Naive B cell (primary cell): ENCODE data around the gene ZNF609. TPM values are rescaled to one million over a fixed set of nuclear protein-coding genes. Genes with fewer than 3 reads are reported as not detected.
A peak's percentile ranks its signal among the peaks of the same experiment; 100 is the strongest.
"Not testable (repeated sequence)": the region's sequence is repeated elsewhere in the genome, so short reads cannot be mapped to it uniquely, and the experiment has no call there.

Experiments used
- ATAC-seq, 2 donors: fragments of 150-1000 bp; cut with Tn5 transposase; 2 replicates each; pipeline ENCODE4 v1.10.0; 2021; ENCODE audit warnings: low read depth in 2 of 2, mild to moderate bottlenecking in 2 of 2, moderate library complexity in 2 of 2
- DNase-seq: peaks from one replicate; pipeline ENCODE4 v3.0.0; 2022
- H3K27ac Mint-ChIP-seq, 6 donors: one replicate each; pipeline ENCODE4 v1.8.0; 2020 to 2022; ENCODE audit warnings: mild to moderate bottlenecking in 6 of 6, mixed read lengths in 6 of 6, moderate library complexity in 5 of 6, inconsistent platforms in 2 of 6
- H3K27me3 Mint-ChIP-seq, 3 donors: one replicate each; pipeline ENCODE4 v1.8.0; 2021 to 2022; ENCODE audit warnings: mixed read lengths in 3 of 3, mild to moderate bottlenecking in 1 of 3
- H3K36me3 Mint-ChIP-seq, 2 donors: one replicate each; pipeline ENCODE4 v1.8.0; 2020 to 2022; ENCODE audit warnings: mixed read lengths in 2 of 2, inconsistent platforms in 1 of 2, mild to moderate bottlenecking in 1 of 2
- H3K4me1 Mint-ChIP-seq, 3 donors: one replicate each; pipeline ENCODE4 v1.8.0; 2020 to 2022; ENCODE audit warnings: mixed read lengths in 3 of 3, inconsistent platforms in 1 of 3, mild to moderate bottlenecking in 1 of 3, moderate library complexity in 1 of 3
- H3K4me3 Mint-ChIP-seq, 8 donors: one replicate each; pipeline ENCODE4 v1.8.0; 2020 to 2022; ENCODE audit warnings: mild to moderate bottlenecking in 8 of 8, mixed read lengths in 8 of 8, moderate library complexity in 8 of 8, inconsistent platforms in 2 of 8
- H3K9me3 Mint-ChIP-seq, 7 donors: one replicate each; pipeline ENCODE4 v1.8.0; 2020 to 2022; ENCODE audit warnings: mixed read lengths in 7 of 7, mild to moderate bottlenecking in 5 of 7, inconsistent platforms in 2 of 7, moderate library complexity in 1 of 7
- polyA plus RNA-seq, 6 donors: library from polyadenylated mRNA; unstranded; fragments of 300-500 nt; fragmentation: Illumina TruSeq; gene quantifications; one replicate each; pipeline ENCODE4 v1.2.3, GENCODE V29; 2021; ENCODE audit warnings: low read depth in 6 of 6

The ZNF609 gene
- polyA plus RNA-seq, 6 donors from 2014 or later = 0.83 to 4.4 (median 2.6) TPM

DNA sequence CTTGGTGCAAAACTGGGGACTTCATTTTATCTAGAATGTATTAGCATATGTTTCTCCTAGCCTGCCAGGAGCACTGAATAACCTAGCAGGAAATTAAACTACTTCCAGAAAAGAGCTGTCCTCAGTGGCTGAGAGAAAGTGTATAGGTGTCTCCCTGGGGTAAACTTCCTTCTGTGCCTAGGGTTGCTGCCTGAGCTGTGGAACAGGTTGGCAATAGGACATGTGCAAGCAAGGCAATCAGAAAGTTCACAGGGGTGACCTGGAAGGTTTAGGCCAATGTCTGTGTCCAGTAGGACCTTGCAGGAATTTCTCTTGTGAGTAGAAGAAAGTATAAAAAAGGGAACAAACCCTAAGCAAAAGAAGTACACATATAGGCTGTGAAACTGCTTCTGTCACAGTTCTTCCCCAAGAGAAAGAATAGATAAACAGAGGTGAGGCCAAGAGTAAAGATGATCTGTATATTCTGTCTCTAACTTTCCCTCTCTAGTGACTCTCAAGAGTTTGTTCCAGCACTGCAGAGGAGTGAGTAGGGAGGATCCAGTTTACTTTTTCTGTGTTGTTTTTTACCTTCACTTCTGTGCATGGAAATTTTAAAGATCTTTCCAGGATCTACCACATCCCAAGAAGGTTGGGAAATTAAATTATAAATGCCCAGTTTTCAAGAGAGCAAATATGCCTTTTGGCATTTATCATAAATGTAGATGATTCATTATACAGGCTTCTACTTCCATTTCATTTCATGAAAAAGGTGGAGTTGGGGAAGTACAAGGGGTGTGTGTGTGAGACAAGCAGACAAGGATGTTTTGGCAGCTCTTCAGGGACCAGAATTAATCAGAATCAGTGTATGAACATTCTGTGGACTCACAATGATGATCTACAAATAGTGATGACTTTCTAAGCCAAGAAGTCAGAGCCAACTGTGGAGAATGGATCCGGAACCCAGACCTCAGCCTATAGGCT is 159.8 kb downstream of the ZNF609 start:
- no peak for DNase-seq
- H3K36me3 Mint-ChIP-seq = peaks cover 0 to 4% of the 10 kb centered on the region in 2 donors
- H3K4me3 Mint-ChIP-seq = peak overlapping the region in 3 of 8 donors; percentile 13 to 34 (median 17)
- H3K9me3 Mint-ChIP-seq = no peaks in the 10 kb centered on the region
- H3K4me1 Mint-ChIP-seq = peaks cover 45 to 56% (median 53%) of the 10 kb centered on the region in 3 donors
- ATAC-seq = peak in 1 of 2 donors; percentile 18
- peak overlapping the region; percentile 25 to 73 (median 56) for H3K27ac Mint-ChIP-seq
- no peaks in the 10 kb centered on the region for H3K27me3 Mint-ChIP-seq

DNA sequence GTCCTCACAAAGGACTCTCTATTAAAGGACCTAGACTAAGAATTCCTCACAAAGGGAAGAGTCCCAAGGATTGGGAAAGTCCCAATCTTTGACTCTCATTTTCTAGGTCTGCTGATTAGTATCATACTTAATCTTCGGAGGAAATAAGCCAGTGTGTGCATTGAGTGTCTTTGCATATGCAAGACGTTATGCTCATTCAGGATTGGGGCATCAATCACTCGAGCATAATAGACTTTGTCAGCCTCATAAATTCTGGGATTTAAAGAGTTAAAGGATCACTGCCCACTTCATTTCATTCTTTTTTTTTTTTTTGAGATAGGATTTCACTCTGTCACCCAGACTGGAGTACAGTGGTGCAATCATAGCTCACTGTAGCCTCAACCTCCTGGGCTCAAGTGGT is 160.7 kb downstream of the ZNF609 start:
- Mint-ChIP-seq H3K27me3 (no peaks in the 10 kb centered on the region), H3K36me3 (no peaks in the 10 kb centered on the region), H3K9me3 (no peaks in the 10 kb centered on the region), H3K27ac (peak overlapping the region in 3 of 6 donors; percentile 9 to 53 (median 16)), H3K4me1 (peaks cover 45 to 57% (median 51%) of the 10 kb centered on the region in 3 donors), H3K4me3 (no peak overlapping the region)
- ATAC-seq = no peak
- DNase-seq = no peak

DNA sequence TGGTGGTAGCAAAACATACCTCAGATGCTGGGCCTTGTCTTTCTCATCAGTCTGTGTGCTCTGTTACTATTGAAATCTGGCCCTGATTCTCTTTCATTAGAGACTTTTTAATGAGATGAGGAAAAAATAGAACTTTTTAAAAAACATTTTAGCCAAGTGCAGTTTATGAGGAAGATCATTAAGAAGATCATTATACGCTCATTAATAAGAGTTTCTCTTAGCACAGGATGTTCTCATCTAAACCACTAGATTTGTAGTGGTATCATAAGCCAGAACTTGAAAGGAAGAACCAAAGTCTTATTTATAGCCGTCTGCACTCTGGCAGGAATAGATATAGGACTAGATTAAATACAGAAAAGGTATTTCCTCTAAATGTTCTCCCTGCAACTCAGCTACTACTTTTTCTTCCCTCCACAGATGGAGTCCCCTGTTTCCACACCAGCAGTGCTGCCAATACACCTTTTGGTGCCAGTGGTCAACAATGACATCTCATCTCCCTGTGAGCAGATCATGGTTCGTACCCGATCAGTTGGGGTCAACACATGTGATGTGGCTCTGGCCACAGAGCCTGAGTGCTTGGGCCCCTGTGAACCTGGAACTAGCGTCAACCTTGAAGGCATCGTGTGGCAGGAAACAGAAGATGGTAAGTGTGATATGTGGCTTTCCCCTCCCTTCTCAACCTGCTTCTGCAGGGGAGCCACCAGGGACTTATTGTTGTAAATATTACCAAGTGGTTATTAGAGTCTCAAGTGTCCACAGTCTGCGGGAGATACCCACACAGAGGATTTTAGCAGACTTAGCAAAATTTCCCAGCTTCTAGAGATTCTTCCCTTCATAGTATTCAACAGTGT is 162.3 kb downstream of the ZNF609 start:
- Mint-ChIP-seq H3K27ac (peak overlapping the region; percentile 73 to 89 (median 86)), H3K36me3 (peaks cover 0 to 4% of the 10 kb centered on the region in 2 donors), H3K4me3 (peak overlapping the region in 6 of 8 donors; percentile 12 to 78 (median 52)), H3K27me3 (no peaks in the 10 kb centered on the region), H3K4me1 (peaks cover 45 to 65% (median 51%) of the 10 kb centered on the region in 3 donors), H3K9me3 (no peaks in the 10 kb centered on the region)
- ATAC-seq (peak; percentile 85 to 87), DNase-seq (peak; percentile 24)

DNA sequence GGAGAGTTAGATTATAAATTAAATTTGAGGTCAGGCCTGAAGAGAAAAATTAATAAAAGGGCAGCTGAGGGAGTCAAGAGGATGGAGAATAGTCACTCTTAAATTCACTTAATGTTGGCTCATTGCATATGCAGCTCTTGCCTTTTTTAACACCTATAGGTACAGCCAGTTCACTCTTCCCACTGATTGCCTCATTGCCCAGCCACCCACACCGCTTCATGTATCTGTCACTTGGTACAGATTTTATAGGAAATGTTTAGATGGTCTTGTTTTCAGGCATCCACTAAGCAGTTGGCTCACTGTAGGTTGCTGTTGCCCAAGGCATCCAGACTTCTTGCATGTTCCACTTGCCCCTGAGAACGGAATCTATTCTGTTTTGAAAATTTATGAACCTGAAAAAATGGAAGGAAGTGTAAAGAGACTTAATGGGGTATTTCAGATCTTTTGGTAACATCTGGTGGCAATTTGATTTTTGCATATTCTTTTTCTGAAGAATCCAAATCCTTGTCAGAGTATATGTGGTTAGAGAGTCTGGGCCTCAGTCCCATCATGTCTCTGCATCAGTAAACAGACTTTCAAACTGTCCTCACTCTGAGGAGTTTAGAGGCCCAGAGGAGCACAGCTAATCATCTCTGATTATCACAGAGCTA is 163.1 kb downstream of the ZNF609 start:
- DNase-seq (no peak), ATAC-seq (peak; percentile 20 to 32)
- peak overlapping the region in 6 of 8 donors; percentile 12 to 75 (median 38) for H3K4me3 Mint-ChIP-seq
- peaks cover 43 to 64% (median 51%) of the 10 kb centered on the region in 3 donors for H3K4me1 Mint-ChIP-seq
- peak overlapping the region; percentile 28 to 89 (median 86) for H3K27ac Mint-ChIP-seq
- H3K27me3 Mint-ChIP-seq = no peaks in the 10 kb centered on the region
- H3K36me3 Mint-ChIP-seq = peaks cover 0 to 4% of the 10 kb centered on the region in 2 donors
- no peaks in the 10 kb centered on the region for H3K9me3 Mint-ChIP-seq

DNA sequence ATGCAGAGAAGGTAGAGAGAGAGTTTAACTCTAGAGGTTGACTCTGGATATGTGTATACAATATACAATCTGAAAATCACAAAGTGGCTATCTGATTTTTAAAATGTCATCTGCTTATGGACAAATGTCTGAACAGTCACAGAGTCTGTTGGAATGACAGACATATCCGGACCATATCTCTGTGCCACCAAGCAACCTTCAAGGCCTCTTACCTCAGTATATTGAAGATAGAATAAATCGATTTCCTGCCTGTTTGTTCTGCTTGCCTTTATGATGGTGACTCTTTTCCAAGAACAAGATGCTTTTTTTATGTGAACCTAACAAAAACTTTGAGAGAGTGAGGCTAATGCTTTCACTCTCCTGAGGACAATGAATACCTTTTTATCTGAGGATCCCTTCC is 163.9 kb downstream of the ZNF609 start:
- no peaks in the 10 kb centered on the region for H3K9me3 Mint-ChIP-seq
- no peaks in the 10 kb centered on the region for H3K27me3 Mint-ChIP-seq
- ATAC-seq (no peak), DNase-seq (no peak)
- H3K36me3 Mint-ChIP-seq = peaks cover 0 to 10% of the 10 kb centered on the region in 2 donors
- peak overlapping the region in 3 of 6 donors; percentile 18 to 73 (median 28) for H3K27ac Mint-ChIP-seq
- no peak overlapping the region for H3K4me3 Mint-ChIP-seq
- peaks cover 41 to 57% (median 49%) of the 10 kb centered on the region in 3 donors for H3K4me1 Mint-ChIP-seq

DNA sequence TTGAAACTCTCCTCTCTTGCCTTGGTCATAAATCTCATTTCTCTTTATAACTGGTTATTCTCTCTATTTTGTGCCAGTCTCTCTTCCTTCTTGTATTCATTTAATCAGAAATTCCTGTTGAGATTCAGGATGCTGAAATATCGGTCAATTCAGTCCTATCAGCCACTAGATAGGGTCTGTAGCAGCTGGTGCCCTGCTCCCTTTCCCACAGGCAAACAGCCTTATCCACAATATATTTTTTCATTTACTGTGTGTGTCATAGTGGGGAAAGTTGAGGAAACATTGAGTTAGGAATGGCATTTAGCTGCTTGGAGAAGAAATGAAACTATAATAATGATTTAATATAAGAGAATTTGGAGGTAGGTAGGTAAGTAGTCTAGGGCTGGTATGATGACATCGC is 168.7 kb downstream of the ZNF609 start:
- no peak overlapping the region for H3K4me3 Mint-ChIP-seq
- ATAC-seq (no peak), DNase-seq (no peak)
- H3K4me1 Mint-ChIP-seq = peaks cover 8 to 12% (median 12%) of the 10 kb centered on the region in 3 donors
- H3K27me3 Mint-ChIP-seq = no peaks in the 10 kb centered on the region
- H3K27ac Mint-ChIP-seq = peak overlapping the region in 2 of 6 donors; percentile 11 to 87
- no peaks in the 10 kb centered on the region for H3K9me3 Mint-ChIP-seq
- H3K36me3 Mint-ChIP-seq = peaks cover 0 to 10% of the 10 kb centered on the region in 2 donors

DNA sequence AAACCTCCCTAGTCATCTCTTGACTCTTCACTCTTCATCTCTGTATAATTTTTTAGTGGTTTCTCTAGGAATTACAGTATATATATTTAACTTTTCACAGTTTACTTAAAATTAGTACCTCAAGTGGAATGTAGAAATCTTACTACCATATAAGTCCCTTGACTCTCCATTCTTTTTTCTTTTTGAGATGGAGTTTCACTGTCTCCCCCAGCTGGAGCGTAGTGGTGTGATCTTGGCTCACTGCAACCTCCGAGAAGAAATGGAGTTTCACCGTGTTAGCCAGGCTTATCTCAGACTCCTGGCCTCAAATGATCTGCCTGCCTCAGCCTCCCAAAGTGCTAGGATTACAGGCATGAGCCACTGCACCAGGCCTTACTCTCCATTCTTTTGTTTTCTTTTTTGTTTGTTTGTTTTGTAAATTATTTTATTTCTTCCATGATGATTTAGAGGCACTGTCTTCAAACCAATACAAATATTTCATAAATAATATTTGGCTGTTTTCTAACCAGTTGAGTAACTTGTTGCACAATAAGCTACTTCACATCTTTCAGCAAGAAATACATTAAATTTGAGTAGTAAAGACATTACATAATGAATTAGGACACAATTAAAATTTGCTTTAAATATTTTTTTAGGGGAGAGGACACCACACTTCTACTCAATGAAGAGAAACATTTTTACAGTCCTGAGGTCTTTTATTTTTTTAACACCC is 170.2 kb downstream of the ZNF609 start:
- no peaks in the 10 kb centered on the region for H3K9me3 Mint-ChIP-seq
- H3K4me1 Mint-ChIP-seq = peaks cover 15 to 25% (median 15%) of the 10 kb centered on the region in 3 donors
- H3K27me3 Mint-ChIP-seq = no peaks in the 10 kb centered on the region
- H3K36me3 Mint-ChIP-seq = peaks cover 0 to 10% of the 10 kb centered on the region in 2 donors
- H3K4me3 Mint-ChIP-seq = no peak overlapping the region
- DNase-seq (no peak), ATAC-seq (no peak)
- no peak overlapping the region for H3K27ac Mint-ChIP-seq

DNA sequence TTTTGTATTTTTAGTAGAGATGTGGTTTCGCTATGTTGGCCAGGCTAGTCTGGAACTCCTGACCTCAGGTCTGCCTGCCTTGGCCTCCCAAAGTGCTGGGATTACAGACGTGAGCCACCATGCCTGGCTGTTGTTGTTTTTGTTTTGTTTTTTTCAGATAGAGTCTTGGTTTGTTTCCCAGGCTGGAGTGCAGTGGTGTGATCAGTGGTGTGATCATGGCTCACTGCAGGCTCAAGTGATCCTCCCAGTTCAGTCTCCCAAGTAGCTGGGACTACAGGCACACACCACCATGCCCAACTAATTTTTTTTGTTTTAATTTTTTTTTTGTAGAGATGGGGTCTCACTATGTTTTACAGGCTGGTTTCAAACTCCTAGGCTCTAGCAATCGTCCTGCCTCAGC is 172.3 kb downstream of the ZNF609 start:
- not testable (repeated sequence) for H3K27ac Mint-ChIP-seq, DNase-seq, H3K27me3 Mint-ChIP-seq, H3K4me3 Mint-ChIP-seq, ATAC-seq
- H3K4me1 Mint-ChIP-seq = peaks cover 15 to 24% (median 15%) of the 10 kb centered on the region in 3 donors
- H3K36me3 Mint-ChIP-seq = peaks cover 11 to 19% of the 10 kb centered on the region in 2 donors
- H3K9me3 Mint-ChIP-seq = peaks cover 4 to 12% (median 5%) of the 10 kb centered on the region in 7 donors

DNA sequence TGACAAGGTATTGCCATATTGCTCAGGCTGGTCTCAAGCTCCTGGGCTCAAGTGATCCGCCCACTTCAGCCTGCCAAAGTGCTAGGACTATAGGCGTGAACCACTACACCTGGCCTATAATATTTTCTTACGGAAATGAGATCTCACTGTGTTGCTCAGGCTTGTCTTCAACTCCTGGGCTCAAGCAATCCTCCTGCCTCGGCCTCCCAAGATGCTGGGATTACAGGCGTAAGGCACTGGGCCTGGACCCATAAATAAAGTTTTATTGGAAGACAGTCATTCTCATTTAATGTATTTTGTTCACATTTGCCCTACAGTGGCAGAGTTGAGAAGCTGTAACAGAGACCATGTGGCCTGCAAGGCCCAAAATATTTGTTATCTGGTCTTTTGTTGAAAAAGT is 173.0 kb downstream of the ZNF609 start:
- Mint-ChIP-seq H3K36me3 (peaks cover 14 to 21% of the 10 kb centered on the region in 2 donors), H3K9me3 (peaks cover 4 to 14% (median 5%) of the 10 kb centered on the region in 7 donors), H3K4me1 (peaks cover 15 to 24% (median 15%) of the 10 kb centered on the region in 3 donors), H3K4me3 (no peak overlapping the region), H3K27me3 (no peaks in the 10 kb centered on the region), H3K27ac (no peak overlapping the region)
- no peak for DNase-seq
- no peak for ATAC-seq

DNA sequence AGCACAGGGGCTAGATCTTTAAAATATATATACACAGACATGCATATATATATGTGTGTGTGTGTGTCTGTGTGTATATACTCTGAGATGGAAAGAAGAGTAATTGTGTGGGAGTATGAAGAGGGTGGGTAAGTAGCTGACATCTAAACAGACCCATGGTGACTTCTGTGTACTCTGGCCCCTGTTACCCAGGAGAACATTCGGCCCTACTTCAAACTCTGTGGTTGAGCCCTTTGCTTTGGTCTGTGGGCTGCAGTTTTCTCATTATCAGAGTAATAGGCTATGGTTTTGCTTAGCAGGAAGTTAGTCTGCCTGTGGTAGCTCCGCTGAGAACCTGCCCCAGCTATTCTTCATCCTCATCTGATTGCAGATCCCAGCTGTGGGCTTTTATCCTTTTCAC is 173.6 kb downstream of the ZNF609 start:
- H3K27ac Mint-ChIP-seq = peak overlapping the region in 3 of 6 donors; percentile 2 to 88 (median 62)
- H3K4me1 Mint-ChIP-seq = peaks cover 12 to 24% (median 15%) of the 10 kb centered on the region in 3 donors
- peaks cover 14 to 17% of the 10 kb centered on the region in 2 donors for H3K36me3 Mint-ChIP-seq
- no peak for DNase-seq
- no peaks in the 10 kb centered on the region for H3K27me3 Mint-ChIP-seq
- peaks cover 4 to 14% (median 5%) of the 10 kb centered on the region in 7 donors for H3K9me3 Mint-ChIP-seq
- no peak overlapping the region for H3K4me3 Mint-ChIP-seq
- peak; percentile 50 to 67 for ATAC-seq

DNA sequence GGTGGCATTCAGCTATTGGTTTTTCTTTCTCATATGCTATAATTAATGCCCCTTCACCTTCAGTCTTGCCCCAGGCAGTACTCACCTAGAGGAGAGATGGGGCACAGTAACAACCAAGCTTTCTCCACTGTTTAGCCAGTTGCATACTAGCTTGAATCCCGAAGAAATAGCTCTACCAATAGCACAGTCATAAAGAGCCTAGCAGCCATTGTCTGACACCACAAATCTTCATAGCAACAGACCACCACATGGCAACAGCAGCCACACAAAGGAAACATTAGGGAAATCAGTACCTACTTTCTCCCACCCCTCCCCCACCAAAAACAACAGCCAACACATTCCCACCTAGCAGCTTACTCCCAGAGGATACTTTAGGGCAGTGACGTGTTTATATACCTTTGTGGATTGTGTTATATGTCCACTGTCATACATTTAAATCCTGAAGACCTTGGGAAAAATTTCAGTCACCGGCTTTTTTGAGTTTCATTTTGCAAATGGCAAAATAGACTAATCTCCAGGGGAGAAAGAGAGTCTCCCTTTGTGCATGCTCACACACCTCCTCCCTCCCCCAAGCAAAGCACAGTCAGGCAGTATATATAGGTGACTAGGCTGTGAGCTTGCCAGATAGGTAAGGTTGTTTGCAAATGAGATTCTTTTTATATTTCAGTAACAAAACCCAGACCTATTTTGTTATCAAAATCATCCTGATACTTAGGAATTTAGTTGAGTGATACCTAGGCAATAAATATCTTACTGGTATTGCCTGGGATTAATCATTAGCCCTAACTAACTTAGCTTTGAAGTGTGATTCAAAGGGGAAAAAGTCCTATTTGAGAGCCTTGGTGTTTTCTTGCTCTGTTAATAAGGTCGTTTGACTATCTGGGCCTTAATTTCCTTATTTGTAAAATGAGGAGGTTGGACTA is 174.5 kb downstream of the ZNF609 start:
- no peak for ATAC-seq
- DNase-seq = no peak
- H3K27me3 Mint-ChIP-seq = no peaks in the 10 kb centered on the region

More for the DNA sequence above, 174.5 kb downstream of the ZNF609 start:
- Mint-ChIP-seq H3K9me3 (peaks cover 4 to 14% (median 5%) of the 10 kb centered on the region in 7 donors), H3K36me3 (peaks cover 14 to 15% of the 10 kb centered on the region in 2 donors), H3K4me3 (peak overlapping the region in 1 of 8 donors; percentile 10), H3K4me1 (peaks cover 18 to 31% (median 23%) of the 10 kb centered on the region in 3 donors), H3K27ac (peak overlapping the region in 3 of 6 donors; percentile 49 to 88 (median 62))
